HG03521 (cell line): ENCODE measurements around the gene ZNF385B.
"Not testable (repeated sequence)": the region's sequence is repeated elsewhere in the genome, so short reads cannot be mapped to it uniquely, and the experiment has no call there.

Experiments used
- ATAC-seq: cut with Tn5 transposase; IDR thresholded peaks from one replicate; pipeline ENCODE4 v1.9.1; 2021; ENCODE audit warnings: mild to moderate bottlenecking, moderate library complexity; ENCODE audit not compliant: unreplicated experiment

ZNF385B gene

DNA sequence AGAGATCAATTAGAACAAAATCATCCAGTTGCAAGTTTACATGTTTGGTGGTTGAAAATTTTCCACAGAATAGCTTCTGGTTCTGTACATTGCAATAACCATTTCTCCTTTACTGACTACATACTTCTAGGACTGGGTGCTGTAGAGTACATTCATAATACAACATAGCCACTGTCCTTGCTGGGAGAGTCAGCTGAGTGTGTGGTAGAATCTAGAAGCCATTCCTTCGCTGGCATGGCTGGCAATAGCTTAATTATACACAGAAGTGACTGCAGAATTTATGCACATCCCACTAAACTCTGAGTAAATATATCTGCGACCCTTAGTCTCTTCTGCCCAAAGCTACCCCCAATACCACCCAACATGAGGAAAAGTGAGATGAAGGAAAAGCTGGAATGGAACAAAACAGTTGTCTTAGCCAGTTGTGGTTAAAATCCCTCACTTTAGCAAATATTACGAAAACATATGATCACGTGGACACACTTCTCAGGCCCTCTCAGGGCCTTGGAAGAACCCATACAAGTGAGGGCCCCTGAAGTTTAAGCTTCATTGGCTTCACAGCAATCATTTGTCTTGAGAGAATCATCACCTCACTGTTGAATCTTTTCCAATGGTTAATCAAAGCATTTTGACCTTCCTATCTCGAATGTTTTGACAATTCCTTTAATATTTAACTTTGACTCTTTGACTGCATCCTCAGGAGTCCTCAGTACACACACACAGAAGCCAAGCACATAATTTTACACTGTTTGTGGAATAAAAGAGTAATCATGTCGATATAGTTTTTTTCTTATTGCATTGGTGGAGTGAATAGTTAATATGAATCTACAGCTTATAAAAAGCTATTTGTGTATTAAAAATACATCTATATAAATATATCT is 225.1 kb downstream of the ZNF385B start:
- no peak for ATAC-seq

DNA sequence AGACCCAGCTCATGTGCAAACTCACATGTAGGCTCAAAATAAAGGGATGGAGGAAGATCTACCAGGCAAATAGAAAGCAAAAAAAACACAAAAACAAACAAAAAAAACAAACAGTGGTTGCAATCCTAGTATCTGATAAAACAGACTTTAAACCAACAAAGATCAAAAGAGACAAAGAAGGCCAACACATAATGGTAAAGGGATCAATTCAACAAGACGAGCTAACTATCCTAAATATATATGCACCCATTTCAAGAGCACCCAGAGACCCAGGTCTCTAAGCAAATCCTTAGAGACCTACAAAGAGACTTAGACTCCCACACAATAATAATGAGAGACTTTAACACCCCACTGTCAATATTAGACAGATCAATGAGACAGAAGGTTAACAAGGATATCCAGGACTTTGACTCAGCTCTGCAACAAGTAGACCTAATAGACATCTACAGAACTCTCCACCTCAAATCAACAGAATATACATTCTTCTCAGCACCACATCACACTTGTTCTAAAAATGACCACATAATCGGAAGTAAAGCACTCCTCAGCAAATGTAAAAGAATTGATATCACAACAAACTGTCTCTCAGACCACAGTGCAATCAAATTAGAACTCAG is 229.5 kb downstream of the ZNF385B start:
- ATAC-seq, result not testable (repeated sequence)

DNA sequence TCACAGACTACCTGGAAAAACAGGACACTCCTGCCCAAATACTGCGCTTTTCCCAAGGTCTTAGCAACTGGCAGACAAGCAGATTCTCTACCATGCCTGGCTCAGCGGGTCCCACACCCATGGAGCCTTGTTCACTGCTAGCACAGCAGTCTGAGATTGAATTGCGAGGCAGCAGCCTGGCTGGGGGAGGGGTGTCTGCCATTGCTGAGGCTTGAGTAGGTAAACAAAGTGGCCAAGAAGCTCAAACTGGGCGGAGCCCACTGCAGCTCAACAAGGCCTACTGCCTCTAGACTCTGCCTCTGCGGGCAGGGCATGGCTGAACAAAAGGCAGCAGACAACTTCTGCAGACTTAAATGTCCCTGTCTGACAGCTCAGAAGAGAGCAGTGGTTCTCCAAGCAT is 231.6 kb downstream of the ZNF385B start:
- ATAC-seq, result not testable (repeated sequence)

DNA sequence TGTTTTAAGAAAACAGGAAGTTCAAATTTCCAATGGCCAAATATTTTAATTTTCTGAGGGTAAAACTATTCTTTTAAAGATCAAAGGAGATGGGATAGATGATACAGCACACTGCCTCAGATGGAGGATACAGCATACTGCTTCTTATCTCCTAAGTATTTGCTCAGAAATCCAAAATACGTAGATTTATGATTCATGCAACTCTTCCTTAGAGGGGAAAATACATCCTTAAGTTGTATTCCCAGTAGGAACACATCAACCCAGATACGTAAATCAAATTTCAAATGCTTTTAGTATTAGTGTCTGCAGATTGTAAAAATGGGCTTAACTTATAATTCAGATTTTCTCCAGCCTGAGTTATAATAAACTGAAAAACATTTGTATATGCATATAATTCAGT is 235.2 kb downstream of the ZNF385B start:
- no peak for ATAC-seq

DNA sequence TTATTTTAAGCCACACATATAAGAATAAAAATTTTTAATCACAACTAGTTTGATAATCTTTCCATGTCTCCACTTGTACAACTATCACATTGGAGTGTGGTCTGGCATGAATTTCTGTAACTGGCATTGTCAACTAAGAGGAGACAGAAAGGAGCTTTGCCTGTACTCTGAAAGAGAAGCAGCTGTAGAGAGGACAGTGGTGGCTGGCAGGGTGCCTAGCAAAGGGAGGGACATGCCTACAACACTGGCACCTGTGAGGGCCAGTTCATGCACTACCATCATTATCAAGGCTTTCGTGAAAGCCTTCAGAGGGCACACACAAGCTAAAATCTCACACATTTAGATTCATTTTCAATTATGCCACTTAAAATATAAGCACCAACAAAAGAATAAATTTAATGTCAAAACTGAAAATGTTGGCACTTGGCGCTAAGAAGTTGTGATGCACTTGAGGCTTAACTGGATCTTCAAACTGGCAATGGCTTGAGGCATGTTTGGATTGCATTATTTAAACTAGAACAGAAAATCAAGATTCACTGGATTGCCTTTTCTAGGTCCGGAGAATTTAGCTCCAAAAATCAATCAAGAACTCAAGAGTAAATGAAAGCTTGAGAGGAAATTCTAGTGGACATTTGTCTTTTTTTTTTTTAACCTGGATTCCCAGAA is 238.6 kb downstream of the ZNF385B start:
- no peak for ATAC-seq

DNA sequence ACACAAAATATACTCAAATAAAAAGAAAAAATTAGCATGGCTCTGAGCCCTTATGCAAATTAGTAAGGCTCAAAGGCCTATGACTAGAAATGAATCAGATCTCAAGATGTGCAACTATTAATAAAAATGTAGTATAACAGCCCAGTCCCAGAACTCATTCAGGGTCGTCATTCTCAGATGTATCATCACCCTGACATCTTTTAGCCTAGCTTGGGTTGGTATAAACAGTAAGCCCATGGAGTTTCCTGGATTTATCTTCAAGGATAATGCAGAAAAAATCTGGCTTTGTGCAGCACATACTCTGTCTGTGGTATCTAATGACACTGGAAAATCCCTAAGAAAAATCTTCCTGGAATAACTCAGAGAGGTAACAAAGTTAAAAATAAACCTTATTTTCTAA is 239.3 kb downstream of the ZNF385B start:
- no peak for ATAC-seq

DNA sequence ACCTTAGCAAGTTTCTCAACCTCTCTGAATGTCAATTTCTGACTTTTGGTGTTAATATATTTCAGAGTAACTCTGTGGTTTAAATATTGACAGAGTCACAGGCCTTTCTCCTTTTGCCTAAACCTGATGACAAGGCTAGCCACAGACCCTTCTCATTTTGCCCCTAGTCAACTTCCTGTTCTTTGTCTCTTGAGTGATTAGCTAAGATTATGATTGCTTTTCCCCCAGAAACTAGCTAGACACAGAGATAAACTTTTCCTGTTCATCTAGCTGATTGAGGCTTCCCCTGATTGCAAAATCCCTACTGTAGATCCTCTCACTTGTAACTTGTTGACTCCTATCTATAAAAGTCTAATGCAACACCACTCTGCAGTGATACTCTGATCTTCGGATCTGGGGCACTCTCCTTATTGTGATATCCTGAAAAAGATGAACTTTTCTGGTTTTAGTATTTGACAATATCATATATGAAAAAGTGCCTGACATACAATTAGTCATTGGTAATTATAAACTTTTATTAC is 241.4 kb downstream of the ZNF385B start:
- ATAC-seq, result no peak

DNA sequence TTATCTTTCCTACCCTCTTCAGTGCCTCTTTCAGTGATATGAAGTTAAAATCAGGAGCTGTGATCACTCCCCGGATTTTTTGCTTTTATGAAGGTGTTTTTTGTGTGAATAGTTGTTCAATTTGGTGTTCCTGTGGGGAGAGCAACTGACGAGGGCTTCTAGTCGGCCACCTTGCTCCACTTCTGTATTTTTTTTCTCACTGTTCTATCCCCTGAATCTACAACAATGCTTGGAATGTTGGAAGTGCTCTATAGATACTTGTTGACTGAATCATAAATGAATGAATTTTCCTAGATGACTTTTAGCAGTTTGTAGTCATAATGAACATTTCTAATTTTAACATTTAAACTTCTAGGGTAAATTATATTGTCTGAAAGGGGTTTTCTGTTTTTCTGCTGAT is 247.3 kb downstream of the ZNF385B start:
- ATAC-seq, result no peak

DNA sequence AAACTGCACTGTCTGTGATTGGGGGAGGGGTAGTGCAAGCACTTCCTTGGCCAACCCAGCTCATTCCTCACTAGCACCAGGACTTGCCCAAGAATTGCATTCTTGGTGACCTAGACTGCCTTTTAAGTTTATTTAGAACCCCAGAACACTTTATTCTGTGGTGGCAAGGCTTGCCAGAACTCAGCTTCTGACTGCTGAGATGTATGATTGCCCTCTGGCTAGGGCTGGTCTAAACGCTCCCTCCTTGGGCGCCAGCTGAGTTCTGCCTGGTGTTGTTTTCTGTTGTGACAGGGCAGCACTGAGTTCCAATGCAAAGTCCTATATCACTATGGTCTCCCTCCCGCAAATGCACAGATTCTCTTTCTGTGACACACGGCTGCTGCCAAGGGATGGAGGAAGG is 247.7 kb downstream of the ZNF385B start:
- ATAC-seq, result no peak

DNA sequence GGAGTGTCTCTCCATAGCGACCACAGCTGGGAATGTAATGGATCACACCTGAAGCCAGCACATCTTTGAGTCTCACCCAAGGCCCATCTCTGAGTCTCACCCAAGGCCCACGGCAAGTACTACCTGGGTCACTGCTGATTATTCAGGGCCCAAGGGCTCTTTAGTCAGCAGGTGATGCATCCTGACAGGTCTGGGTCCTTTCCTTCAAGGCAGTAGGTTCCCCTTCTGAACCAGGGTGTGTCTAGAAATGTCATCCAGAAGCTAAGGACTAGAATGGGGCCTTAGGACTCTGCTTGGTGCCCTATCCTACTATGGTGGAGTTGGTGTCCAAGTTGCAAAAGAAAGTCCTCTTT is 248.1 kb downstream of the ZNF385B start:
- no peak for ATAC-seq

DNA sequence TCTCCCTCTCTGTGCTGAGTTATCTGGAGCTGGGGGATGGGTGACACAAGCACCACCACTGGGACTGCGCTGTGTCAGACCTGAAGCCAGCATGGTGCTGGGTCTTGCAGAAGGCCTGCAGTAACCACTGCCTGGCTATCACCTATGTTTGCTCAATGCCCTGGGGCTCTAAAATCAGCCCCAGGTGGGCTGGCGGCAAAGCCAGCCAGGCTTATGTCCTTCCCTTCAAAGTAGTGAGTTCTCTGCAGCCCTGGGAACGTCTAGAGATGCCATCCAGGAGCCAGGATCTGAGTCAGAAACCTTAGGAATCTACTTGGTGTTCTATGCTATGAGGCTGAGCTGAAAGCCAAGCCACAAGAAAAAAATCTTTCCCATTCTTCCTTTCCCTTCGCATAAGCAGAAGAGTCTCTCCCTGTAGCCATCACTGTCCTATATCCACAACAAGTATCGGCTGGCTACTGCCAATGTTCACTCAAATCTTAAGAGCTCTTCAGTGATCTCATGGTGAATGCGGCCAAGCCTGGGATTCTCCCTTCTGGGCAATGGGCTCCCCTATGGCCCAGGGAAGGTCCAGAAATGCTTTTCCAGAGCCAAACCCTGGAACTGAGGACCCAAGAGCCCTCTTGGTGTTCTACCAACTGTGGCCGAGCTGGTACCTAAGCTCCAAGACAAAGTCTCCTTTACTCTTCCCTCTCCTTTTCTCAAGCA is 248.7 kb downstream of the ZNF385B start:
- no peak for ATAC-seq

DNA sequence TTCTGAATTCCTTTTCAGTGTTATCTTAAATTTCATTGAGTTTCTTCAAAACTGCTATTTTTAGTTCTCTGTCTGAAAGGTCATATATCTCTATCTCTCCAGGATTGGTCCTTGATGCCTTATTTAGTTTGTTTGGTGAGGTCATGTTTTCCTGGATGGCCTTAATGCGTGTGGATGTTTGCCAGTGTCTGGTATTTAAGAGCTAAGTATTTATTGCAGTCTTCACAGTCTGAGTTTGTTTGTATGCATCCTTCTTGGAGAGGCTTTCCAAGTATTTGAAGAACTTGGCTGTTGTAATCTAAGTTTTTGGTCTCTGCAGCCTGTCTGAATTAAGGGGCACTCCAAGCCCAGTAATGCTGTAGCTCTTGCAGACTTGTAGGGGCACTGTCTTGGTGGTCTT is 249.3 kb downstream of the ZNF385B start:
- ATAC-seq, result no peak

DNA sequence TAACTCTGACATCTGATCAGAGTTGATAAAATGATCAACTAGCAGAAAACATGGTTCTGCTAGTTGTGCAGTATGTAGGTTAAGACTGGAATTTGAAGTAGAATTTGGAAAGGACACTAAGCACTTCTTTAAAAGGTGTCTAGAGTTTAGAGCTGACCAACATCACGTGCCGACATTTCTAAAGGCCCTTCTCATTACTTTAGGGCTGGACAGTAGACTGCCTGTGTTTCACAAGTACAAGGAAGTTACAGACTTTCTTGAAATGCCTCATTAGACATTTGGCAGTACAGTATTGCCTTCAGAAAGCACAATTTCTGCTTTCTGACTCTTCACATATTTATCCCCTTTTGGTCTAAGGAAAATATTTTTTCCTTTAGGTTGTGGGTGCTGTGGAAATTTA is 255.3 kb downstream of the ZNF385B start:
- no peak for ATAC-seq

DNA sequence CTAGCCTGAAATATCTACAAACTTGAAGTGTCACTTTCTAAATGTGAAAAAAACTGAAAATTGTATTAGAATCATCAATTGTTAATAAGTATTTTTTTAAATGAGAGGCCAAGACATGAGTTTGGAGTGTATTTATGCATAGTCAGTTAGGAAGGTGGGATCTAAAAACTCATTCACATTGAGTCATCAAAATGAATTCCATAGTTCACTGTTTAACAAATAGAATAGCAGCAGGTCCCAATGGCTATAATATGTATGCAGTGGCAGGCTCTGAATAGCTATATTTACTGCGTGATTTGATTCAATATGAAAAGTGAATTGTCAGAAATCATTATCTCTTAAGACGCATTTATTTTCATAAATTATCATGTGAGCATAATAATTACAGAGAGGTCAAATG is 256.1 kb downstream of the ZNF385B start:
- no peak for ATAC-seq

DNA sequence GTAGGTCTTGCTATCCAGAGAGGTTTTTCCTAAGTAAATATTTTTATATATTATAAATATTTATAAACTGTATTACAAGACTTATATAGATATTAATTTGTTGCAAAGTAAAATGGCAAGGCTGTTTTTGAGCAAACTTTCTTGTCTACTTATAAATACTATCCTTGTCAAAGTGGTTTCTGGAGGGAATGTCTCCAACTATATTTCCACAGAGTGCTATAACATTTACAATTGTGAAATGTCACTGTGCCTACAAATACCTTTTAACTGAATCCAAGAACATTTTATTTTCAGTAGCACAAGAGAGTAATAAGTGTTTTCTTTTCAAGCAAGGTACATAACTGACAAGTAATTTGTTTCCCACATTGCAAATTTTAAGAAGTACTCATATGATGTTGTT is 256.8 kb downstream of the ZNF385B start:
- no peak for ATAC-seq

DNA sequence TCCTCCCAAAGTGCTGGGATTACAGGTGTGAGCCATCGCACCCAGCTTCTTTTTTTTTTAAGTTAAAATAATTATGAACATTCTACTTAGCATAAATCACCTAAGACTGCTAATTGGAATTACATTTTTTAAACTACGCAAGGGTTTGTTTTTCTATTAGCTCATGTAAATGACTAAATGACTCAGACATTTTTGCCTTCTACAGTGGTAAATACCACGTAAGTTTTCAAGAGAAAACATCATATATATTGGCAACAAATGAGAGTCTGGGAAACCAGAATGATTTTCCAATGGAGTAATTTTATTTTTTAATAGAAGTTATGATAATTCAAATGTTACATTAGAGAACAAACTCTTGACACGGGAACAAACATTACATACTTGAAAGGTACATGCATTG is 259.0 kb downstream of the ZNF385B start:
- ATAC-seq, result no peak

DNA sequence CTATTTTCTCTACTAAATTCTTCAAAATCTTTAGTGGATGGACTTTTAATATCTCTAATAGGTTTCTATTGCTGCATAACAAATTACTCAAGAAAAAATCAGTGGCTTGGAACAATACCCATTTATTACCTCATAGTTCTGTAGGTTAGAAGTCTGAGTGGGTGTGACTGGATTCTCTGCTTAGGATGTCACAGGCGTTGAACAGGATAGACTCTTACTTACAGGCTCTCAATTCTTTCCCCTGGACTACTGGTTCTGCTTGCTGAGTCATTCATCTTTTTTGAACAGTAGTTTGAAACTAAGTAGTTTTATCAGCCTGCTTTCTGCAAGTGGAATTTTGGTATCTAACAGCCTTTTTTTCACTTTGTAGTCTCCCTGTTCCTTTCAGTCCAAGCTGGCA is 265.4 kb downstream of the ZNF385B start:
- ATAC-seq, result no peak

DNA sequence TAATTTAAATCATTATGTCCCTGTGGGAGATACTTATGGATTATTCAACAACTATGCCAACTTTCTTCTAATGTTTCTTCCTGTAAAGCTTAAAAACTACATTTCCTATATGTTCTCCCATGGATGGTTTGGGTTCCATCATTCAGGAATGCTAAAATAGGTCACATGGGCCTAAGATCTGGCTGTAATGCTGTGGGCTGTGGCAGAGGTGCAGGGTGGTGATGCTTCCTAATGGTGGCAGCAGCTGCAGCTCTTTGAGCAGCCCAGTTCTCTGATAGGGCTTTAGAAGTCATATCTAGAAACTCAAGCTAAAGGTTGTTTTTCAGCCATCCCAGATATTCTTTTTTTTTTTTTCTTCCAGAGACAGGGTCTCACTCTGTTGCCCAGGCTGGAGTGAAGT is 266.1 kb downstream of the ZNF385B start:
- no peak for ATAC-seq

DNA sequence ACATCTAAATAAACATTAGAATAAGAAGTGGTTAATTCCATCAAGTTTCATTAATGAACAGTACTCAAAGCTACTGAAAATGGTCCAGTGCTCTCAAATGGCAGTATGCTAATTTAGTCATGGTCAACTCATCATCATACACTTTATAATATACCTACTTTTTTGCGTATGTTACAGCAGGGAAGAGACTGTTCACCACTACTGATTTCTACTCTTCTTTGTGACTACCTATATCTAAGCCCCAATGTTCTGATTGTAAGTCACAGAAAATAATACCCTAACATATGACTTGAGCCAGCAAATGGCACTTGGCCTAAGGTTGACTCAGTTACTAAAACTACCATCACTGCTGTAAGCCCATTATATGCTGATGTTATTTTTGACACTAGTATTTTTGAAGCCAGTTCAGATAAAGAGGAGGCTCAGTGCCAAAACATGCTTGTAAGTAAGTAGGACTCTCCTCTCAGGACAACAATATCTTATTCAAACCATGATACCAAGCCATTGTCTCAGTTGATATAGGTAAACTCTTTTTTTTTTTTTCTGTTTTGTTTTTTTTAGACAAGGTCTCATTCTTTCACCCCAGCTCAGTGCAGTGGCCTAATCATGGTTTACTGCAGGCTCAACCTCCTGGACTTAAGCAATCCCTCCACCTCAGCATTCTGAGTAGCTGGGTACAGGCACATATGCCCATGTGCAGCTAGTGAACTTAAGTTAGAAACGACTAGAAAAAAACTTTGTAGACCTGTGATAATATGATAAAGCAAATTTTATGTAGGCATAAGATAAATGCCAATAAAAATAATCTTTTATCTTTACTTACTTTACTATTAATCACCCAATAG is 266.9 kb downstream of the ZNF385B start:
- ATAC-seq, result no peak

DNA sequence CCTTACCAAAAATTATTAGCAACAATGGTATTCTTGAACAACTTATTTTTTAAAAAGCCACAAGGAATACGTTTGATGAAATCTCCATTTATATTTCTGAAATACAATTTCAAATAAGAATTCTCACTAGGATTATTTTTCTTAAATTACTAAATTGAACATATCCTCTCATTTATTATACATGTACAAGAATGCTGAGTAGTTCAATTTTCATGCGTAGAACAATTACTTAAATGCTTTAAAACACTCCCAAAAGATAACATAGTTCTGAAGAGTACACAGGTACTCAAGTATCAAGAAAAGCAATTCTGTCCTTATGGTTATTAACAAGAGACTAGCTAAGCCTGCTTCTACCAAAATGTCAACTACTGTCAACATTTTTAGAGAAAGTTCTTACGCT is 268.1 kb downstream of the ZNF385B start:
- ATAC-seq, result no peak
